Kidney epithelial cell (primary cell): ENCODE measurements around the gene BICDL2. TPM values are rescaled to one million over a fixed set of nuclear protein-coding genes. Genes with fewer than 3 reads are reported as not detected.

Experiments used
- DNase-seq: peaks from one replicate; pipeline ENCODE4 v3.0.0-alpha.2; 2010; ENCODE audit warnings: low read depth
- H3K27me3 ChIP-seq: 2 replicates; pipeline ENCODE4 v1.6.0; 2011; ENCODE audit warnings: low read length; ENCODE audit not compliant: control insufficient read depth, insufficient read depth
- H3K36me3 ChIP-seq: 2 replicates; pipeline ENCODE4 v1.5.1; 2011; ENCODE audit warnings: low read length; ENCODE audit not compliant: control insufficient read depth, insufficient read depth
- H3K4me3 ChIP-seq: 2 replicates; pipeline ENCODE4 v1.5.1; 2011; ENCODE audit warnings: low read depth, mild to moderate bottlenecking, control low read depth, low read length
- total RNA-seq: library from RNA; depleted of rRNA; stranded (reverse); fragments of >200 nt; gene quantifications from 2 replicates; pipeline ENCODE4 v1.2.3, GENCODE V29; 2015
- TF ChIP-seq, protein P1 (sequence below): IDR thresholded peaks from 2 replicates; pipeline ENCODE4 v1.5.1; 2011; ENCODE audit warnings: mild to moderate bottlenecking, moderate library complexity, low read length, control low read depth, inconsistent platforms; ENCODE audit not compliant: insufficient read depth, poor library complexity, severe bottlenecking

Gene BICDL2
- total RNA-seq, 1 donor from 2014 or later: 9.2 TPM

DNA sequence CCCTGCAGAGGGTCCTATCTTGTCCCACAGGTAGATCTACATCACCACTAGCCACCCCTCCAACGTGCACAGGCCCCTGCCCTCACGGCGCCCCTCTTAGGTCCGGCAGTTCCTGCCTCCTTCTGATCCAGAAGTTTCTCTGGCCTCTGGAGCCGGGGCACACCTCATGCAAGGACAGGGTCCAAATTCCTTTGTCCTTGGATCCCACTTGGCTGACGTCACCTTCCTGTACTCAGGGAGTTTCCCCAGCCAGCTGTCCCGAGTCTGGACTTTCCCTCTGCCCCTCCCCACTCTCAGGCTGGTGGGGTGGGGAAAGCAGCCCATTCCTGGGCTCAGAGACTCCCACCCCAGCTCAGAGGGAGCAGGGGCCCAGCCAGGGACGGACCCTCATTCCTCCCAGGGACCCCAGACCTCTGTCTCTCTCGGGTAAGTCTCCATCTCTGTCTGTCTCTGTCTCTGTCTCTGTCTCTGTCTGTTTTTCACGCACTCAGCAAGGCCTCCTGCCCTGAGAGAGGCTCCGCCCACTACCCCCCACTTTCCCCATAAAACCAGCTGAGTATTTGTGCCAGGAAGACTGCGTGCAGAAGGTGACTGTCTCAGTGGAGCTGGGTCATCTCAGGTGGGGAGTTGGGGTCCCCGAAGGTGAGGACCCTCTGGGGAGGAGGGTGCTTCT is 28.5 kb upstream of the BICDL2 start, which contains the start of gene IL32:
IL32 (plus strand) TSS at position 572 of the 673 bp plus-strand sequence. CDS start 172 bp downstream, outside the sequence.
- TF ChIP-seq, protein P1, sequence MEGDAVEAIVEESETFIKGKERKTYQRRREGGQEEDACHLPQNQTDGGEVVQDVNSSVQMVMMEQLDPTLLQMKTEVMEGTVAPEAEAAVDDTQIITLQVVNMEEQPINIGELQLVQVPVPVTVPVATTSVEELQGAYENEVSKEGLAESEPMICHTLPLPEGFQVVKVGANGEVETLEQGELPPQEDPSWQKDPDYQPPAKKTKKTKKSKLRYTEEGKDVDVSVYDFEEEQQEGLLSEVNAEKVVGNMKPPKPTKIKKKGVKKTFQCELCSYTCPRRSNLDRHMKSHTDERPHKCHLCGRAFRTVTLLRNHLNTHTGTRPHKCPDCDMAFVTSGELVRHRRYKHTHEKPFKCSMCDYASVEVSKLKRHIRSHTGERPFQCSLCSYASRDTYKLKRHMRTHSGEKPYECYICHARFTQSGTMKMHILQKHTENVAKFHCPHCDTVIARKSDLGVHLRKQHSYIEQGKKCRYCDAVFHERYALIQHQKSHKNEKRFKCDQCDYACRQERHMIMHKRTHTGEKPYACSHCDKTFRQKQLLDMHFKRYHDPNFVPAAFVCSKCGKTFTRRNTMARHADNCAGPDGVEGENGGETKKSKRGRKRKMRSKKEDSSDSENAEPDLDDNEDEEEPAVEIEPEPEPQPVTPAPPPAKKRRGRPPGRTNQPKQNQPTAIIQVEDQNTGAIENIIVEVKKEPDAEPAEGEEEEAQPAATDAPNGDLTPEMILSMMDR: no peak
- Histone ChIP-seq H3K27me3 (no peaks in the 10 kb centered on the region), H3K4me3 (peak within 1 kb of the TSS; percentile 9), H3K36me3 (no peaks in the 10 kb centered on the region)
- DNase-seq: peak; percentile 57

DNA sequence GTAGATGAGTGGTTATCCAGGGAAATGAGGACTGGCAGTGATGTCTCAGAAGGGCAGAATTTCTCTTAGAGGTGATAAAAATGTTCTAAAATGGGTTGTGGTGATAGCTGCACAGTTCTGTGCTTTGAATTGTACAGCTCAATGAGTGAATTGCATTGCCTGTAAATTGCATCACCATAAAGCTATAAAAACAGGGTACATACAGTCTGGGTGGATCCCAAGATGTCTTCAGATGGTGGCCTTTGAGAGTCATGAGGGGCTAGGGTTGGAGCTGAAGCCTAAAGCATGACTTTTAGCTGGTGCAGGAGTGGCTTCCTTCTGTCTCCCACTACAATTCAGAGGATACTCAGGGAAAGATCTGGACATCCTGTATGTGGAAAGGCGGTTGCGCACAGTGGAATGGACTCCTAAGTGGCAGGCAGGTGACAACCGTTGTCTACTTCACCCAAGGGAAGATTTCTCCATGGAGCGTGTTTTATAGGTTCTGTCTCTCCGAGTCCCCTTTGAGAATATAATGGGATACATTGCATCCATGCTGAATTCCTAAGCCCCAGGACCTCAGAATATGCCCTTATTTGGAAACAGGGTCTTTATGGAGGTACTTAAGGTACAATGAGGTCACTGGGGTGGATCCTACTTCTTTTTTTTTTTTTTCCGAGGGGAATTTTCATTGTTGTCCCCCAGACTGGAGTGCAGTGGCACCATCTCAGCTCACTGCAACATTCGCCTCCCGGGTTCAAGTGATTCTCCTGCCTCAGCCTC is 27.1 kb upstream of the BICDL2 start:
- no peak for DNase-seq
- Histone ChIP-seq H3K36me3 (no peaks in the 10 kb centered on the region), H3K4me3 (no peak overlapping the region), H3K27me3 (no peaks in the 10 kb centered on the region)
- TF ChIP-seq, protein P1: no peak

DNA sequence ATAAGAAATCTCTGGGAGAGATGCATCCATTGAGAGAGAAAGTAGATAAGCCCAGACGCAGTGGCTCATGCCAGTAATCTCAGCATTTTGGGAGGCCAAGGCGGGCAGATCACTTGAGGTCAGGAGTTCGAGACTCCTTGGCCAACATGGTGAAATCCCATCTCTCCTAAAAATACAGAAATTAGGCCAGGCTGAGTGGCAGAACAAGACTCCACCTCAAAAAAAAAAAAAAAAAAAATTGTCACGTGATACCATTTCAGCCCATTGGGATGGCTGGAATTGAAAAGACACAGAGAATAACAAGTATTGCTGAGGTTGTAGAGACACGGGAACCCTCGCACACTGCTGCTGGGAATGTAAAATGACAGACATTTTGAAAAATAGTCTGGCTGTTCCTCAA is 25.8 kb upstream of the BICDL2 start:
- no peak overlapping the region for H3K4me3 ChIP-seq
- DNase-seq: no peak
- TF ChIP-seq, protein P1: no peak

DNA sequence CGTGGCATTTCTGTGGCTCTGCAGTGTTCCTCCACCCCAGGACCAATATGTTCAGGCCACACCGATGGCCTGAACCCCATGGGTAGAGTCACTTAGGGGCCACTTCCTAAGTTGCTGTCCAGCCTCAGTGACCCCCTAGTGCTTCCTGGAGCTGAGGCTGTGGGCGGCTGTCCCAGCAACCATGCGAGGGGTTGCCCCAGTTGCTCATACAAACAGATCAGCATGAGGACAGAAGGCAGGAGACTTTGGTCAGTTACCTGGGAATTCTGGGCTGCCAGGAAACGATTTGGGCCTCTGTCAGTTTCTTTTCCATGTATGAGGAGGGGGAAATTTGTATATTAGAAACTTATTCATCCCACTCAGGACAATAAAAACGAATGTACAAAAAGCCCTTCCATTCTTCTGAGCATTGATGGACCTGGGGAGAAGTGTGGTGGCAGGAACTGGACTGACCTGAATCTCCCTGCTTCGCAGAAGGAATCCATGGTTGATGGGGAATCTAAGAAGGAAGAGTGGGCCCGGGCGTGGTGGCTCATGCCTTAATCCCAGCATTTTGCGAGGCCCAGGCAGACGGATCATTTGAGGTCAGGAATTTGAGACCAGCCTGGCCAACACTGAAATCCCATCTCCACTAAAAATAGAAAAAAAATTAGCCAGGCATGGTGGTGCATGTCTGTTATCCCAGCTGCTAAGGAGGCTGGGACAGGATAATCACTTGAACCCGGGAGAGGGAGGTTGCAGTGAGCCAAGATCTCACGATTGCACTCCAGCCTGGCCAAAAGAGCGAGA is 23.8 kb upstream of the BICDL2 start:
- TF ChIP-seq, protein P1: no peak
- no peak for DNase-seq
- Histone ChIP-seq H3K27me3 (no peaks in the 10 kb centered on the region), H3K4me3 (no peak overlapping the region), H3K36me3 (no peaks in the 10 kb centered on the region)

More for the DNA sequence above, 25.8 kb upstream of the BICDL2 start:
- Histone ChIP-seq H3K27me3 (no peaks in the 10 kb centered on the region), H3K36me3 (no peaks in the 10 kb centered on the region)

DNA sequence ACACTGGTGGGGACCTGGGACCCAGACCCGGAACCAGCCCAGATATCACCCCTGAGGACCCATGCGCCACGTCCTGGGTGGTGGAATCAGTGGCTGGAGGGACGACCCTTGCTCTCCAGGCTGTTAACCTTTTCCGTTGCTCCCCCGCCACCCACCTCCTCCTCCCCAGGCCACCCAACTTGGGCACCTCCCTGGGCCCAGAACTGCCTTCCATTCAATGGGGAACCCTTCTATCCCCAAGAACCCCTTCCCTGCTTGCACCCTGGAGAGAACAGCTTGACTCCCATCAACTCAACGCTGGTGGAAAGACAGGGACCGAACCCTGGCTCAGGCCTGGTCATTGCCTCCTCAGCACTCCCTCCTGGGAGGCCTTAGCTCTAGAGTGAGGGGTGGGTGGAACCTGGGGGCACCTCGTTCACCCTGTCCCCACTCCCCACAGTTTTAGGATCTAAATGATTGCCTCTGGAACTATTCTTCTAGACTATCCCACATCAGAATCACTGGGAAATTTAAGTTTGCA is 23.0 kb upstream of the BICDL2 start:
- DNase-seq: no peak
- Histone ChIP-seq H3K27me3 (no peaks in the 10 kb centered on the region), H3K36me3 (peaks cover 1% of the 10 kb centered on the region), H3K4me3 (peak overlapping the region; percentile 73)
- TF ChIP-seq, protein P1: no peak
